Cortex of kidney (tissue), 1 donor: Measurements from ENCODE around the gene TRIM58.

ENCODE experiments used
- DNase-seq: peaks from one replicate; lab custom pipeline; 2025; lab: John Stamatoyannopoulos, UW

The TRIM58 gene

DNA sequence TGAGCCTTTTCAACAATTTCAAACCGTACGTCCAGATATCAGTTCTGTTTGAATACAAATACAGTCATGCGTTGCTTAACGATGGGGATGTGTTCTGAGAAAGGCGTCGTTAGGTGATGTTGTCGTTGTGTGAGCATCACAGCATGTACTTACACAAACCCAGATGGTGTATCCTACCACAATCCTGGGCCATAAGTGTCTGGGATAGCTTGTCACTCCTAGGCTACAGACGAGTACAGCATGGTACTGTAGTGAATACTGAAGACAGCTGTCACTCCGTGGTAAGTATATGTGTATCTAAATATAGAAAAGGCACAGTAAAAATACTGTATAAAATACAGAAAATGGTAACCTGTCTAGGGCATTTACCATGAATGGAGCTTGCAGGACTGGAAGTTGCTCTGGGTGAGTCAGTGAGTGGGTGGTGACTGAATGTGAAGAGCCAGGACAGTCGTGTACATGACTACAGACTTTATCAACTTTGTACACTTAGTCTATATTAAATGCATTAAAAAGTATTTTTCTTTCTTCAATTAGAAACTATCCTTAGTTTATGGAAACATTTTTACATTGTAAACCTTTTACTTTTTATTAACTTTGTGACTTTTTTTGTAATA, 27.9 kb downstream of the TRIM58 start:
- DNase-seq: no peak

DNA sequence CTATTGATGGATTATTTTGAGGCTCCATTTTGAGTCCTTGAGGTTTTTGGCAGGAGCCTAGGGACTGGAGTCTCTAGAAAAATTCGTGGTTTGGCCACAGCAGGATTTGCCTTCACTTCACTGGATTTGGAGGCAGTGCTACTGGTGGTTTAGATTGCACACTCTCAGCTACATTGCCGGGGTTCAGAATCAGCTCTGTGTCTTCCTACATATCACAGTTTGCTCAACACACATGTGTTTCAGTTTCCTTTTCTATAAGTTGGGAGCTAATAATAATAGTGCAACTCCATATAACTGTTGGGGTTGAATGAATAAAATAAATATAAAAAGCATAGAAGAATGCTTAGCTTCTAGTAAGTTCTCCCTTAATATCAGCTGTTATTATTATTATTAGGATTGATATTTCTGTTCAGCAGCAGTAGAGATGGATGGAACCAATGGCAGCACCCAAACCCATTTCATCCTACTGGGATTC, 38.2 kb downstream of the TRIM58 start, which contains the start of gene OR2W3:
Gene OR2W3, plus strand, starts transcription at position 425 of the 475 bp plus-strand sequence. Its CDS starts 0 bp downstream, at position 425.
- DNase-seq: no peak

DNA sequence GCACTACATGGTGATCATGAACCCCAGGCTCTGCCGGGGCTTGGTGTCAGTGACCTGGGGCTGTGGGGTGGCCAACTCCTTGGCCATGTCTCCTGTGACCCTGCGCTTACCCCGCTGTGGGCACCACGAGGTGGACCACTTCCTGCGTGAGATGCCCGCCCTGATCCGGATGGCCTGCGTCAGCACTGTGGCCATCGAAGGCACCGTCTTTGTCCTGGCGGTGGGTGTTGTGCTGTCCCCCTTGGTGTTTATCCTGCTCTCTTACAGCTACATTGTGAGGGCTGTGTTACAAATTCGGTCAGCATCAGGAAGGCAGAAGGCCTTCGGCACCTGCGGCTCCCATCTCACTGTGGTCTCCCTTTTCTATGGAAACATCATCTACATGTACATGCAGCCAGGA, 39.0 kb downstream of the TRIM58 start:
- DNase-seq: no peak

DNA sequence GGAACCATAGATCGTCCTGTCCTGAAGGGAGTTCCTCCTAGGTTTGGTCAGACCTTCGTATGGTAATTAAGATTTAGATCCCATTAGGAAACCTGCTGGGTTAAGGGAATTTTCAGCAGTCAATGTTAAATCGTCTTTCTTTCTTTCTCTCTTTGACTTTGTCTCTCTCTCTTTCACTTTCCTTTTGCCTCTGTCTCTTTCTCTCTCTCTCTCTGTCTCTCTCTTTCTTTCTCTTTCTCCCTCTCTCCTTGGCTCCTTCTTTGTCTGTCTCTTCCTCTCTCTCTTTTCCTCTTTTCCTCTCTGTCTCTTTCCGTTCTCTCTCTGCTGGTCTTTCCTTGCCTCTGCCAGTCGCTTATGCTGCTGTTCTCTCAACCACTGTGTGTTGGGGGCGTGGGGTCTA, 47.1 kb downstream of the TRIM58 start:
- DNase-seq: no peak

DNA sequence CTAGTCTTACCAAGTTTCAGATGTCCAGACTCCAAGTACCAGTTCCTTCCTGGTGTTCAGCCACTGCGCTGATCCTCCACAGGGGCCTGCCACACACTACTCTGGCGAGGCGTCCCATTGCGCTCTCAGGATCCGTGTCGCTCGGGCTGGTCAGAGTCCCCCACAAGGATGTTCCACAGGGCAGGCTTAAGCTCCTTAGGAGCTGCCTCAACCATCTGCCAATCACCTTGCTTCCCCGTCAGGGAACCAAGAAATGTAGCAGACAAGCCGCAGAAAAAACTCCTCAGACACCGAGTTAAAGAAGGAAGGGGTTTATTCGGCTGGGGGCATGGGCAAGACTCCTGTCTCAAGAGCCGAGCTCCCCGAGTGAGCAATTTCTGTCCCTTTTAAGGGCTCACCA, 48.2 kb downstream of the TRIM58 start:
- no peak for DNase-seq

DNA sequence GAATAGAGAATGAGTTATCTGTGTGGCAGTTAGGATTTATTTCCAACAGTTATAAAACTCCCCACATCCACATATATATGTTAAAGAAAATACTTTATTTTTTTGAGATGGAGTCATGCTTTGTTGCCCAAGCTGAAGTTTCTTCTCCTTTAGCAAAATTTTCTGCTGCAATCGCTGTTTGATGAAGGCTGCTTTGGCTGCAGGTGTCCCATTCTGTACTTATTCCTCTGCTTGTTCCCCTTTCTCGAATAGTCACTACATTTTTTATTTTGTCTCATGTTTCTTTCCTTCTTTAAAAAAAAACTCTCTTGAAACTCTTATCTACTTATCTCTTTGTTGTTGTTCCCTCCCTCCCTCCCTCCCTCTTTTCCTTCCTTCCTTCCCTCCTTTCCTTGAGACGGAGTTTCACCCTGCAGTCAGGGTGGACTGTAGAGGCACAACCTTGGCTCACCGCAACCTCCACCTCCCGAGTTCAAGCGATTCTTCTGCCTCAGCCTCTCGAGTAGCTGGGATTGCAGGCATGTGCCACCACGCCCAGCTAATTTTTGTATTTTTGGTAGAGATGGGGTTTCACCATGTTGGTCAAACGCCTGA, 49.0 kb downstream of the TRIM58 start:
- DNase-seq: no peak

DNA sequence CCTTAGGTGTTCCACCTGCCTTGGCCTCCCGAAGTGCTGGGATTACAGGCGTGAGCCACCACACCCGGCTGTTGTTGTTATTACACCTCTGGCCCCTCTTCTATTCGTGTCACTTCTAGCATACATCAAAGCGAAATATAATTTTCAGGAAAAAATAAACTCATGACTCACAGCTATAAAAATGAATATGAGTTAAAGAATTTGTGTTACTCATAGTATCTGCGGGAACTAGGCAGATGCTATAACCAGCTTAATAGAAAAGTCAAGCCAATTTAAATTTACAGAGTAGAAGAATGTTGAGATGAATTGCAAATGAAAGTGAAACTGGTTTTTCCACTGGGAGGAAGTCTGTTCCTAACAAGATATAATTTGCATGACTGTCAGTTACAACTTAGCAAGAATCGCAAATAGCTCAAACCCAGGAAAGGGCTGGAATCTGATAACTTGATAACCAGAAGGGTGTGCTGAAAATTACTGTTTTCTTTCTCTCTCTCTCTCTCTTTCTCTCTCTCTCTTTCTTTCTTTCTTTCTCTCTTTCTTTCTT, 49.6 kb downstream of the TRIM58 start:
- no peak for DNase-seq

DNA sequence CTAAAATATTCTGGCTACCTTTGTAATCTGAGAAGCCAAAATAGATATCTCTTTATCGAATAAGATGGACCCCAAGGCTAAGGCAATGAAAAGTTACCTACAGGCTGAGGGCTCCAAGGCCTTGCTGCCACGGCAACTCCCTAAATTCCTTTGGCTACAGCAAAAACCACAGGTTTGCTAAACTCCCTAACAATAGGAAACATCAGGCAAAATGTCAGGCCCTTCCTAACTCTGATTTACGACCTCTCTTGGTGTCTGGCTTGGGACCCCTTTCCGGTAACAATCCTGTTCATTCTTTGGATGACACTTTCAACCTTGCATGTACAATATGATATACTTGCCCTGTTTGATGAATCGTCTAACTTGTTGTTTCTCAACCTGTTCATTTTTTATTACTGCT, 51.8 kb downstream of the TRIM58 start:
- DNase-seq: no peak

DNA sequence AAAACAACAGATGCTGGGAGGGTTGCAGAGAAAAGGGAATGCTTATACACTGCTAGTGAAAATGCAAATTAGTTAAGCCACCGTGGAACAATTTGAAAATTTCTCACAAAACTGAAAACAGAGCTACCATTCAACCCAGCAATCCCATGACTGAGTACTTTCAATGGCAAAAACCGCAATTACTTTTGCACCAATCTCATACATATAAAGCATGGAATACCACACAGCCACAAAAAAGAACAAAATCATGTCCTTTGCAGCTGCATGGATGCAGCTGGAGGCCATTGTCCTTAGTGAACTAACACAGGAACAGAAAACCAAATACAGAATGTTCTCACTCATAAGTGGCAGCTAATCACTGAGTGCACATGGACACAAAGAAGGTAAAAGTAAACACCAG, 56.8 kb downstream of the TRIM58 start:
- DNase-seq: no peak

DNA sequence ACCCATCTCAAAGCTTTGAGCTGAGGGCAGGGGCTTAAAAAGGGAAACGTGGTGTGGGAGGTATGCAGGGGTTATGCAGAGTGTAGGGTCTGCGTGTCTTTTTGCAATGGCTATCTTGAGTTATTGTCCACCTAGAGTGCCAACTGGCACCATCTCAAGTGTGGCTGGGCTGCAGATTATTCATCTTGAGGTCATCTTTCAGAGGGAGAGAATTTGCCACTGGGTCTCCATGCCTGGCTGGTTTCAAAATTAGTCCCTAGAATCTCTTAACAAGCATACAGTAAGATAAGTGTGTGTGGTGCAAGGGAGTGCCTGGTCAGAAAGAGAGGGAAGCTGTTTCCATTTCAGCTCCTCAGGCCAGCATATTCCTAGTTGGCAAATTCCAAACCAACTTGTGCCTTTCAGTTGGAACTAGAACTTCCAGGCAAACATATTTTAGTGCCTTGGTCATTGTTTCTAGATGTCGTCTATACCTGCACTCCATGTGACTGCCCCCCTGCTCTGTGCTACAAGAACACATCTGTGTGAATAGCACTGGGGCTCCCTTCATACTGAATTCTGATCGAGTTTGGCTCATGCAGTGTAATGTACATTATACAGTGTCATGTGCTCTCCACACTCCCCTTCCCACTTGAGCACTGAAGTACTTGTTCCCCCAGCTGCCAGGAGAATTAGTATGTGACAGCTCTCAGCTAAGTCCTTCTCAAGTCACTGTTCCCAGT, 58.1 kb downstream of the TRIM58 start:
- DNase-seq: no peak

DNA sequence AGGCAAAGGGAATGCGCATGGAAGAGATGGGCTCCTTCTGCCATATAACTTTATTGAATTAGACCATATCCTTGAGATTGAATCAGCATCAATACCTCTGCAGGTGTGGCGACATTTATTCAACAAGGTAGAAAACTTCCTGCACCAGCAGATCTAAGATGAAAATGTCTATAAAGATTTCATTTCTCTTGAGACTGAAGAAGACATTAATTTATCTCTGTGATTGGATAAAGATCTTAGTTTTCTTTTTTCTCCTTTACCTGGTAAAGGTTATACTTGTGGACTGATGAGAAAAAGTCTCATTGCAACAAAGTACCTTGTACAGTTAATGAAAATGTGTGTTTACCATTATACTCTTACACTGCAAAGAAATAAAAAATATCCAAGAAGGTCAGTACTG, 63.0 kb downstream of the TRIM58 start, which contains the start of gene OR2T8:
Gene OR2T8, plus strand, starts transcription at position 301 of the 400 bp plus-strand sequence. CDS start 766 bp downstream, outside the sequence.
- no peak for DNase-seq

DNA sequence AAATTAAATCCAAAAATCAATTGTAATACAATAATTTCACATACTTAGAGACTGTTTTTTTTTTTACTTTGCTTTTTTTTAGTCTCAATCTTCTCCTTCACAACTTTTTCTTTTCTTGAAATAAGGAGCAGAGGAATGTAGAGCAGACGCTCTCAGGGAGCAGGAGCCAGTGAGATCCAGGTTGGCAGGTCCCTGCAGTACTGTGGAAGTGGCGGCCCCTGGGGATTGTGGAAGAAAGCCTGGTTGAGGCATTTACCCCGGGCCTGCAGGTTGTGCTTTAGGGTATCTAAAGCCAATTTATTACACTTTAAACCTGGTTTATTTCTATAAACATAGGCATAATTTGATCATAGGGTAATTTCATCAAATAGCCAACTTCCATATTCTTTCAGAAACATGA, 67.0 kb downstream of the TRIM58 start:
- DNase-seq: no peak

DNA sequence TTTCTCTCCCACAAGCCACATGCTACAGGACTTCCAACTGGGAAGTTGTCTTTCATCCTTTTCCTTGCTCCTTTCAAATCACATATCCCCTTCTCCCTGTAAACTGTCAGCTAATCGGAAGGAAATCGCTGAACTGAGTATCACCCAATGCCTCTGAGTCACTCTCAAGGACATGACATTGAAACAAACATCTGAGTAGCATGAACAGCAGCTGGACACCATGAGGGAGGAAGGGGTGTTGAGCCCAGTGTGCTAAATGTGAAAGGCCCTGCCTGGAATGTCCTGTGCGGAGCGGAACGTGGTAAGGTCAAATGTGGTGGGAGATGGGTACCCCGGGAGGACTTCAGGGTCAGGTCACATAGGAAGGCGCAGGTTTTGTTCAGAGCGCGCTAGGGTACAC, 67.9 kb downstream of the TRIM58 start, which contains the start of gene OR2AJ1:
Gene OR2AJ1, plus strand, starts transcription at position 22 of the 400 bp plus-strand sequence. CDS start 8,880 bp downstream, outside the sequence.
- DNase-seq: no peak
